ENCODE results near the gene SMG7. TPM values are rescaled to one million over a fixed set of nuclear protein-coding genes. Genes with fewer than 3 reads are reported as not detected.

Gene SMG7
- total and polyA plus RNA-seq, 5 donors = 18.6 to 50.8 (median 39.1) TPM

DNA sequence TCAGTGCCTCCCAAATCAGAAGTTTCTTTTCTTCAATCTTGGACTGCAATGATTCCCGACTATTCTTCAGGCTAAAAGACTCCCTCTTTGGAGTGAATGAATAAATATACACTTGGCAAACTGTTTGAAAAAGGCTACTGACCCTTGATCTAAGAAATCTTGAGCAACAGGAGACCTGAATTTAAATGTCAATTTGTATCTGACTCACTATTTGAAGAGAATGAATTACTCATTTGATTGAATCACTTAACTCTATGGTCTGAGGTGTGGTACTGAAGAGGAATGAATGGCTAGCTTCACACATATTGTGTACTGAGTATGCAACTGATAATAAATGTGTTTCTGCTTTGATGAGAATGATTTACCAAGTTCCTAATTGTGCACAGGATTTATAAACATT lies 4.6 kb upstream of the SMG7 start:
- DNase-seq (no peak), ATAC-seq (no peak)
- no peak overlapping the region for H3K27ac ChIP-seq (ENCODE audit: low read length)
- H3K27me3 ChIP-seq (ENCODE audit: control insufficient read depth, insufficient read depth) = no peaks in the 10 kb centered on the region
- intact Hi-C loops (cut with DNase I) = no loop called here
- H3K9me3 ChIP-seq (ENCODE audit: control insufficient read depth, low read length) = no peaks in the 10 kb centered on the region
- WGBS = 67% methylated on average over 1 of the region's 1 CpG
- H3K4me1 ChIP-seq (ENCODE audit: control insufficient read depth, insufficient read depth, low read length) = no peaks in the 10 kb centered on the region
- no peak overlapping the region for H3K4me3 ChIP-seq (ENCODE audit: low read length)

DNA sequence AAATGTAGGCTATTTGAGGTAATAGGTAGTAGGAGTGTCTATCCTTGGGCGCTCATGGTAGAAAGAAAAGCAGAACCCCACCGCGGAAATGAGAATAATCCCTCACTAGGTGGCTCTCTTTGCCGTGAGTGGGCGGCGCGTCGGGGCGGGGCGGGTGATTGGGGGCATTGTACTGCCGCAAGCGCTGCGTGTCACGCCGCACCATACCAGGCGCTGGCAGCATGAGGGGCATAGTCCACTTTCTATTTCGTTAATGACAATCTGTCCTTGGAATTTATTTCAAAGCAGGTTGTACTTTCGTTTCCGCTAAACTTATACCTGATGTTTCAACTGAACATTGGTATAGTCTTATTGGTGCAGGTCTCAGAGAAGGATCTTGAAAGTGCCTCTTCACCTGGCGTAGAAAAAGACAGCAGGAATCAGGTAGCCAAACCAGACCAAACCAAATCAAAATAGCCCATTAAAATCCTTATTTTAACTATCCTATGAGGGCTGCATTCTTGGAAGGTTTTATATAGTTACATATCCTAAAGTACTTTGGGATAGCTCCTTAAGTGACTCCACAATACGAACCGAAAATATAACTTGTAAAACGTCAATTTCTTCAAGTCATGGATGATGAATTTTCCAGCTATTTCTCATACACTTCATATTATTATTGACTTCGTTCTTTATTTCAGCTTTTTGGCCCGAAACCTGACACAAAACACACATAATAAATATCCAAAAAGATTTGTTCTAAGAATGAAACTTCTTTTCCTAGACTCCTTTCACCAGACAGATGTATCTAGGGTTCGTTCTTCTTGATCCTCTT lies 1.9 kb upstream of the SMG7 start:
- WGBS = under 1% methylated on average over 26 of the region's 26 CpGs
- Histone ChIP-seq H3K4me1 (ENCODE audit: control insufficient read depth, insufficient read depth, low read length) (peaks cover 2% of the 10 kb centered on the region), H3K9me3 (ENCODE audit: control insufficient read depth, low read length) (no peaks in the 10 kb centered on the region), H3K27me3 (ENCODE audit: control insufficient read depth, insufficient read depth) (no peaks in the 10 kb centered on the region), H3K27ac (ENCODE audit: low read length) (peak overlapping the region; percentile 97), H3K4me3 (ENCODE audit: low read length) (peak overlapping the region; percentile 90)
- DNase-seq (peak; percentile 90 to 94 (median 94)), ATAC-seq (peak; percentile 56 to 59)
- intact Hi-C loops (cut with DNase I) = loop anchor here in 2 of 4 donors (5.0 to 10.0 kb wide), 3 partner anchors 74 to 164 kb away; partner anchors contain the start of gene ARPC5 (in 1 of the 2)

DNA sequence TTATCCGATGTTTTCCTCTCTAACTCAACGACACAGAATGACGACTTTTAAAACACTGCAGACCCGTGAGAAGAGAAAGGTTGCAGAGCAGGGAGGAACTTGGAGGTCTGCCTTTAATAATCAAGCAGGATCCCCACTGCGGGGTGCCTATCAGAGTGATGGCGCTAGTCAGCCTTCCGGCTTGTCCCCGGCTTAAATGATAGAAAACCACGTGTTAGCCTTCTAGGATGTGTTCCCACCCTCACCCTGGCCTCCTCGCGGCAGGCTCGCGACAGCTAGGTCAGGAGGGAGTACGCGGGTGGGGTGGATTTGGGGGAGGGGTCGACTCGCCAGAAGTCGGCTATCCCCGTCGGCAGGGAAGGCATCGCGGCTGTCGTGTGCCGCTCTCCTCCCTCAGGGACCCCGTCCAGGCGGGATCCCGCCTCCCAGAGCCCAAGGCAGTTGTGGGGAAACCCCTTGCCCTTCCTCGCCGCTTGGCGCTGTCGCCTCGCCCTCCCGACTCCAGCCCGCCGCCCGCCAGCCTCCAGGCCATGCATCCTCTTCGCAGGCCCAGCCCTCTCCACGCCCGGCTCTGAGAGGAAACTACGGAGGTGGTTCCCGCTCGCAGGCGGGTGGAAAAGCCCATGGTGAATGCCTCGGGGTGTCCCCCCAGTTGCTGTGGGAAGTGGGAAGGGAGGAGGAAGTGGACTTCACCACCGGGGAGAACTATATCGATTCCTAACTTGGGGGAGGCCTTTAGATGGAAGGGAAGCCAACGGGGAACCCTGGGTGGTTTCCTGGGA lies 1.1 kb upstream of the SMG7 start:
- DNase-seq (peak; percentile 81 to 92 (median 89)), ATAC-seq (peak; percentile 66 to 72)
- WGBS = under 1% methylated on average over 47 of the region's 47 CpGs
- Histone ChIP-seq H3K27me3 (ENCODE audit: control insufficient read depth, insufficient read depth) (no peaks in the 10 kb centered on the region), H3K9me3 (ENCODE audit: control insufficient read depth, low read length) (no peaks in the 10 kb centered on the region), H3K4me1 (ENCODE audit: control insufficient read depth, insufficient read depth, low read length) (peaks cover 2% of the 10 kb centered on the region), H3K27ac (ENCODE audit: low read length) (peak overlapping the region; percentile 97), H3K4me3 (ENCODE audit: low read length) (peak overlapping the region; percentile 90)
- intact Hi-C loops (cut with DNase I) = loop anchor here in 2 of 4 donors (5.0 to 10.0 kb wide), 3 partner anchors 74 to 164 kb away; partner anchors contain the start of gene ARPC5 (in 1 of the 2)

DNA sequence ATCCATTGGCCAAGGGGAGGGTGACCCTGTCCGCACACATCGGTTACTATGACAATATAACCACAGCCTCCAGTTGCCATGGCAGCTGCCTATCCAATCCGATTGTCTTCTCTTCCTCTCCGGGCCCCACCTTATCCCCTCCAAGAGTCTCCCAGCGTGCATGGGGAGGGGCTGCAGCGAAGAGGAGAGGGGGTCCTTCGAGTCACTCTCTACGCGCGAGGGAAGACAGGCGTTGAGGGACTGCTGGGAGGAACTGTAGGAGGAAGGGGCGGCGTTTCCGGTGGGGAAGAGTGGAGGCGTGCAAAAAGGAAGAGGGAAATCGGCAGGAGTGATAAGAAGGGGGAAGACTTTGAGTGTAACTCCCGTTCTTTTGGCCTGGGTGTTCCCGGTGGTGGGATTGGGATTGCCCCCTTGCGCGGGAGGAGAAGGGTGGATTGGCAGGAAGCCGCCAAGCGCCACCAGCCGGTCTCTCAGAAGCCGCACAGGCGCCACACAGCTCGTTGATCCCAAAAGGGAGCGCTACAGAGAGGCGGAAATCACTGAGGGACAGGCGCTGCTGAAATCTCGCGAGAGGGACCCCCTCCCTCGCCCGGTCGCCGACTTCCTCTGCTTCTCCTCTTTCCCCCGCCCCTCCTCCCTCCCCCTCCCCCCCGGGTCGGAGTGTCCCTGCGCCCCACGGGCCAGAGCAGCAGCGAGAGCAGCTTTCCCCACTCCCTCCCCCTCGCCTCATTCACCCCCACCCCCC lies 384 bp upstream of the SMG7 start:
- H3K4me1 ChIP-seq (ENCODE audit: control insufficient read depth, insufficient read depth, low read length) = peaks cover 2% of the 10 kb centered on the region
- H3K27me3 ChIP-seq (ENCODE audit: control insufficient read depth, insufficient read depth) = no peaks in the 10 kb centered on the region
- intact Hi-C loops (cut with DNase I) = loop anchor here in 2 of 4 donors (5.0 to 10.0 kb wide), 3 partner anchors 73 to 163 kb away; partner anchors contain the start of gene ARPC5 (in 1 of the 2)
- peak overlapping the region; percentile 90 for H3K4me3 ChIP-seq (ENCODE audit: low read length)
- H3K9me3 ChIP-seq (ENCODE audit: control insufficient read depth, low read length) = no peaks in the 10 kb centered on the region
- H3K27ac ChIP-seq (ENCODE audit: low read length) = peak overlapping the region; percentile 97
- WGBS = under 1% methylated on average over 41 of the region's 42 CpGs
- DNase-seq (peak; percentile 98 to 99 (median 99)), ATAC-seq (peak; percentile 89 to 92)

DNA sequence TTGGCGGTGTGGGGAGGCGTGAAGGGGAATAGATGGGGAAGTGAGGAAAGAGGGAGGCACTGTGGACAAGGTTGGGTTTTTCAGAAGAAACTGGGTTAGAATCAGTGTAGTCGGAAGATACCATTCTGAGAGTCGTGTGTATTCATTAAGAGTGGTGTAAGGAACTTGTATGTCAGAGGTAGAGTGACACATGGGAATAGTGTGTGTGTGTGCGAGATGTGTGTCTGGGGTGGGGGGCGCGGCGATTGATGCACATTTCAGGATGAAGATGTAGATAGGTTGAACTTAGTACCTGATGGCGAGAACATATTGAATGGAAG lies 878 bp downstream of the SMG7 start:
- peak overlapping the region; percentile 90 for H3K4me3 ChIP-seq (ENCODE audit: low read length)
- DNase-seq (no peak), ATAC-seq (no peak)
- no peaks in the 10 kb centered on the region for H3K27me3 ChIP-seq (ENCODE audit: control insufficient read depth, insufficient read depth)
- no peak overlapping the region for H3K27ac ChIP-seq (ENCODE audit: low read length)
- 17% methylated on average over 9 of the region's 9 CpGs for WGBS
- no peaks in the 10 kb centered on the region for H3K9me3 ChIP-seq (ENCODE audit: control insufficient read depth, low read length)
- peaks cover 2% of the 10 kb centered on the region for H3K4me1 ChIP-seq (ENCODE audit: control insufficient read depth, insufficient read depth, low read length)
- intact Hi-C loops (cut with DNase I) = loop anchor here in 2 of 4 donors (5.0 to 10.0 kb wide), 3 partner anchors 72 to 162 kb away; partner anchors contain the start of gene ARPC5 (in 1 of the 2)

DNA sequence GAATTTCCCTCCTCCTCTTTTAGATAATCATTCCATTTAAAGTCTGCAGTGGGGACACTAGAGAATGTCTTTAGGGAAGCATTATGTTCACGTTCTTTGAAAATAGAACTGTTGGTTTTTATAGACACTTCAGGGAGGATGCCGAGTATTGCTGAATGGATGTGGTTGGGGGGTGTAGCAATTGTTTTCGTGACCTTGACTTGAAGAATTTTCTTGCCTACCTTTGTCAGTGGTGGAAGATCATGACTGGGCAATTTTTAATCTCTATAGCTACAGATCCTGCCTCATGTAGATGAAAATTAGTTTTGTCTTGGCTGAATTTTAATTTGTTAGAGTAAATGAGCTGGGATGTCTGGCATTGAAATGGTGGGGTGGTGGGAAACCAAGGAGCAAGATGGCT lies 3.8 kb downstream of the SMG7 start:
- no peak for ATAC-seq
- Histone ChIP-seq H3K27me3 (ENCODE audit: control insufficient read depth, insufficient read depth) (no peaks in the 10 kb centered on the region), H3K4me1 (ENCODE audit: control insufficient read depth, insufficient read depth, low read length) (peaks cover 2% of the 10 kb centered on the region), H3K4me3 (ENCODE audit: low read length) (no peak overlapping the region), H3K27ac (ENCODE audit: low read length) (no peak overlapping the region), H3K9me3 (ENCODE audit: control insufficient read depth, low read length) (no peaks in the 10 kb centered on the region)
- WGBS = 61% methylated on average over 3 of the region's 3 CpGs
- intact Hi-C loops (cut with DNase I) = loop anchor here in 2 of 4 donors (10.0 kb wide), 2 partner anchors 69 to 159 kb away; partner anchors contain the start of gene ARPC5 (in 1 of the 2)
- DNase-seq = no peak

DNA sequence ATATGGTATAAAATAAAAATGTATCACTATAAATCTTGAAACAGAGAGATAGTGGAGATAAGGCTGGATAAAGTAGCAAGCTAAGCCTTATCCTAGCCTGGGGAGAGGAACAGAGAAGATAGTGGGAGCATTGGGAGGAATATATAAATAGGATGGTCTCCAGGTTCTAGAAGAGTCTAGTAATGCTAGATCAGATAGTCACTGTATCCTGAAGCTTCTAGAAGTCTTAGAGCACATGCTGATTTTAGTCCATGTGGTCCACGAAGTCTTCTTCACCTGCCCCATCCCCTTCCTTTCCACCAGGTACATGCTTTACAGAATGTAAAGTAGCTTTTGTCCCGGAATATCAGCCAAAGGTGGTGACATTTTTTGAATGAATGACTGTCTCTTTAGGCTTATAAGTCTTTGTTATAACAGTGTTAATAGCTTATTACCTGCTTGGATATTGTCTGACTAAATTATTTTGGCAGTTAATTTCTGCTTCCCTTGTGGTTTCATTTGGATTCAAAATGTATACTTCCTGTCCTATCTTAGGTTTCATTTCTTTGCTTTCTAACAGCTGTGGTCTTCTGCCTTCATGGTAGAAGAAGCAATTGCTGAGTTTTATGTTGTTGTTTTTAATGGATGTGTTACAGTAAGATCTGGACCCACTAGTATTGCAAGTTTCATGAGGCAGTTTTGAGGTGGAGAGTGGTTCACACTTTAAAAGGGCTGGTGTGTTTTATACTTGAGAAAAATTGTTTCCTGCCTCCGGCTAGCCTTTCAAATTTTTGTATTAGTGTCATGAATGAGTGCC lies 5.9 kb downstream of the SMG7 start:
- whole genome bisulfite sequencing = 81% methylated on average over 3 of the region's 3 CpGs
- DNase-seq (no peak), ATAC-seq (no peak)
- Histone ChIP-seq H3K9me3 (ENCODE audit: control insufficient read depth, low read length) (no peaks in the 10 kb centered on the region), H3K4me3 (ENCODE audit: low read length) (no peak overlapping the region), H3K27me3 (ENCODE audit: control insufficient read depth, insufficient read depth) (no peaks in the 10 kb centered on the region), H3K4me1 (ENCODE audit: control insufficient read depth, insufficient read depth, low read length) (peaks cover 2% of the 10 kb centered on the region), H3K27ac (ENCODE audit: low read length) (no peak overlapping the region)
- intact Hi-C loops (cut with DNase I) = loop anchor here in 2 of 4 donors (10.0 kb wide), 2 partner anchors 67 to 157 kb away; partner anchors contain the start of gene ARPC5 (in 1 of the 2)

DNA sequence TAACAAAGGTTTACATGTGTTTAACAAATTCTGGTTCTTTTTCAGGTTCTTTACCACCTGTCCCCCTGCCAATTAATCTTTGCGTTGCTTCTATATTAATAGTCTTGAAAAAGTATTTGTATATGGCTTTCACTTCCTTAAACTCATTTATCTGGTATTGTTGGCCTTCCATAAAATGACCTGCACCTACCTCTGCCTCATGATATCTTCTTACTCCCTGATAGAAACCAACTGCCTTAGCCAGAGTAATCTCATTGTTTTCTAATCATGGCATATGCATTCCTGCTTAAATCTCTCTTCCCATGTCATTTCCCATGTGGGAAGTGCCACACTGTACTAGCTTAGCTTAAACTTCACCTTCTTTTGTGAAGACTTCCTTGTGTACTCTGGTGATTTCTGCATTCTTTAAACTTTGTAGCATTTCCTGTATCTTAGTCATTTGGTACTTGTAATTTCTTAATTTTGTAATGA lies 8.7 kb downstream of the SMG7 start:
- H3K4me3 ChIP-seq (ENCODE audit: low read length) = no peak overlapping the region
- peaks cover 4% of the 10 kb centered on the region for H3K4me1 ChIP-seq (ENCODE audit: control insufficient read depth, insufficient read depth, low read length)
- H3K27ac ChIP-seq (ENCODE audit: low read length) = no peak overlapping the region
- H3K9me3 ChIP-seq (ENCODE audit: control insufficient read depth, low read length) = no peaks in the 10 kb centered on the region
- no peak for ATAC-seq
- WGBS = 63% methylated on average over 1 of the region's 1 CpG
- no peaks in the 10 kb centered on the region for H3K27me3 ChIP-seq (ENCODE audit: control insufficient read depth, insufficient read depth)
- DNase-seq = no peak
- intact Hi-C loops (cut with DNase I) = no loop called here

DNA sequence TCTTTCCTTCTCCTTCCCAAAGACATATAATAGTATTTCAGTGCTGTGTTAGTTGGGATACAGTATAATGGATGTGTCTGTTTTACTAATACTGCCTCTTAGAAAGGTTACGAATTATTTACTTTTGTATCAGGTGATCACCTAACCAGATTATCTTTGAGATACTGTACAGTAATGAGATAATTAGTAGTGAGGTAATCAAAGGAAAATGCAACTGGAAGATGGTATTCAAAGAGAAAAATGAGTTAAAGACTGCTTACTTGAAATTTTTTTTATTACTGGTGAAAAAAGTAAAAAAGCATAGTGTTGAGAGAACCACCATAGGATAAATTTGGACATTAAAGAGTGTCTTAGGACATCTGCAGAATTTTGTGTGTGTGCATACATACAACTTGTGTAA lies 10.9 kb downstream of the SMG7 start:
- no peak overlapping the region for H3K27ac ChIP-seq (ENCODE audit: low read length)
- 90% methylated on average over 1 of the region's 1 CpG for WGBS
- no peaks in the 10 kb centered on the region for H3K27me3 ChIP-seq (ENCODE audit: control insufficient read depth, insufficient read depth)
- DNase-seq = no peak
- H3K9me3 ChIP-seq (ENCODE audit: control insufficient read depth, low read length) = no peaks in the 10 kb centered on the region
- no peak overlapping the region for H3K4me3 ChIP-seq (ENCODE audit: low read length)
- intact Hi-C loops (cut with DNase I) = no loop called here
- peaks cover 4% of the 10 kb centered on the region for H3K4me1 ChIP-seq (ENCODE audit: control insufficient read depth, insufficient read depth, low read length)
- ATAC-seq = no peak

DNA sequence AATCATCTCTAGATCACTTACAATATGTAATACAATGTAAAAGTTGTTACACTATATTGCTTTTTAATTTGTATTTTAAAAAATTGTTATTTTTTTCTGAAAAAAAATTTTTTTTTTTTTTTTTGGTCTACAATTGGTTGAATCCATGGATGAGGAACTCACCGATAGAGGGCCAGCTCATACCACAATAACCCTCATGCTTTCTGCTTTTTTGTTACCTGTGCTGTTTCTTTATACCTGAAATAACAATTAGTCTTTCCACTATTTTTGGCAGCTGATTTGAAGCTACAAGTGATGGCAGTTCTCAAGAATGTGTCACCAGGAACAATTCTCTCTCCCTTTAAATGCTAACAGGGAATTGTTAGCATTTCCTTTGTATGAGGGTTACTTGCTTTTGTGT lies 12.0 kb downstream of the SMG7 start:
- Histone ChIP-seq H3K4me1 (ENCODE audit: control insufficient read depth, insufficient read depth, low read length) (peaks cover 4% of the 10 kb centered on the region), H3K27ac (ENCODE audit: low read length) (no peak overlapping the region), H3K9me3 (ENCODE audit: control insufficient read depth, low read length) (no peaks in the 10 kb centered on the region), H3K4me3 (ENCODE audit: low read length) (no peak overlapping the region), H3K27me3 (ENCODE audit: control insufficient read depth, insufficient read depth) (no peaks in the 10 kb centered on the region)
- 78% methylated on average over 1 of the region's 1 CpG for WGBS
- intact Hi-C loops (cut with DNase I) = no loop called here
- no peak for ATAC-seq
- DNase-seq = no peak
